HCEC 1CT (cell line): ENCODE measurements around the gene SEPTIN2.

Source experiments
- DNase-seq: peaks from one replicate; pipeline ENCODE4 v3.0.0-alpha.2; 2017

Gene SEPTIN2

DNA sequence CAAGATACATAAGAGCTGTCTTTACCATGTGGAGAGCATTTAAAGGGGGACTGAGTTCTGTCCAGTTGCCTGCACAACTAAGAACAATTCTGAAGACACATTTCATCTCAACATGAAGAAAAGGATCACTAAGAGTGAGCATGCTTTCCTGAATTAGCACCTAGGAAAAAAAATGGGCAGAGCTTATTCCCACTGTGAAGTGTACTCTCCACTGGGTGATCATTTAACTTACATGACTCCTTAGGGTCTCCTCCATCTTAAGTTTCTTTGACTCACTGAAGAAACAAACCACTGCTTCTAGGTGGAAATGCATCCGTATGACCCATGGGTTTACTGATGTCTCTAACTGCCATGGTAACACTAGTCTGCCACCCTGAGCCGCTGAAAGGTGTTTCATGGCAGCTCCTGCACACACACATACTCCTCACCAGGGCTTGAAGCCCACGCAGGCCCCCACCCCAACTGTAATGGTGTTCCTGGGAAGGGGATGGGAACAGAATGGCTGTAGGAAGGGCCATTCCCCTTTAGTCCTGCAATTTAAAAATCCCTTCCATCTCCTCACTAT lies 27.3 kb upstream of the SEPTIN2 start:
- no peak for DNase-seq

DNA sequence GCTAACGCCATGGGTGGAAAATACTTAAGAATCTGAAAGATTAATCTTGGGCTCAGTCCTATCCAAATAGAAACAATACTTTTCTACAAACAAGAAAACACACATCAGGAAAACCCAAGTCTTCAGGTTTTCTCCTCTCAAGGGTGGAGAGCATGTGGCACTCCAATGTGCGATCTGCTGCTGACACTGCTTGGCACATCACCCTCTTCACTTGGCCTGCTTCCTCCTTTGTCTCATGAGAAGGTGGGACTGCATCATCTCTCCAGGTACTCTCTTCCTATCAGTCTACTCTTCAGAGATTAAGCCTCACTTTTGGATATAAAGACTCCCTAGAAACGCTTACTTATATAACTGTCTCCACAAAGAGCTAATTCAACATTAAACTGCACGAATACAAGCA lies 26.7 kb upstream of the SEPTIN2 start:
- DNase-seq = no peak

DNA sequence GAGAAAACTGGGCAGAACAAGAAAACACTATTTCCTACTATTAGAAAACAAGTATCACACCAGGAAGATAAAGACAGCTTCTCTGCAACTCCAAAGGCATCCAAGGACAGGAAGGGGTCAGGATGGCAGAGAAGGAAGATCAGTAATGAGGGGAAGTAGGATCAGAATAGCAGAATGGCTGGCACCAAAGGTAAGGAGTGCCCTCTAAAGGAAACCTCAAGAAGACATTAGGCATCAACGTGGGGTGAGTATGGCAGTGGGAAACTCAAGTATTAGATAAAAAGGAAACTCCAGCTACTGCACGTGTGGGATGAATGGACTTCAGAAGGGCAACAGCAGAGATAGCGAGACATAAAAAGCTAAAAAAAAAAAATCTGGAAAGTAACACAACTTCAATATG lies 26.1 kb upstream of the SEPTIN2 start:
- DNase-seq = no peak

DNA sequence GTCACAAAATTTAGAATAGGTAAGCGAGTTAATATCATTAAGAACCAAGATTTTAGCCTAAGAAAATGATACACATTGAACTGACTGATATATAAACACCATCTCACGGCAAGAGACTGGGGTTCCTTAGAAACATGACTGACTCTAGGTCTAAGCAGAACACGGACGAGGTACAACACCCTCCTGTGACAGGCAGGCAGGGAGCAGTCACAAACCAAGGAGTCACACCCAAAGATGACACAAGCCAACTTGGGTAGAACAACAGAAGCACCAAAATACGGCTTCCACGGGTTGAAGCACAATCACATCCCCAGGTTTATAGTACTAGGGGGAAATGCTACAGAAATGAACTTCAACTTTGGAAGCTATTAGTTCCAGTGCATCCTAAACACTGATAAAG lies 24.6 kb upstream of the SEPTIN2 start:
- no peak for DNase-seq

DNA sequence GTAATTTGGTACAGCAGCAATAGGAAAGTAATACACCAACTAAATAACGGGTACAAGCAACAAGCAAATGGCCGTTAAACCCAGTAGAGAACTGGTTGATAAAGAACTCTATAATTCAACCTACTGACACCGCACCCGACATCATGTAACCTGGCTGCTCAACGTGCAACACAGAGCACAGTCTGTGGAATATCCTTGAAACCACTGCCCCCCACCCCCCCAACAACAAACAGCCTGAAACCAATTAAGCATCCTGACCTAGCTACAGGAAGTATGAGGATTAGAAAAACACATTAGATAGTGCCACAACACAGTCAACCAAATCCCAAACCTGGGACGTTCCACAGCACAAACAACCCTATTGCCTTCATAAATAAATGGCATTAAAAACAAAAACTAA lies 23.7 kb upstream of the SEPTIN2 start:
- no peak for DNase-seq

DNA sequence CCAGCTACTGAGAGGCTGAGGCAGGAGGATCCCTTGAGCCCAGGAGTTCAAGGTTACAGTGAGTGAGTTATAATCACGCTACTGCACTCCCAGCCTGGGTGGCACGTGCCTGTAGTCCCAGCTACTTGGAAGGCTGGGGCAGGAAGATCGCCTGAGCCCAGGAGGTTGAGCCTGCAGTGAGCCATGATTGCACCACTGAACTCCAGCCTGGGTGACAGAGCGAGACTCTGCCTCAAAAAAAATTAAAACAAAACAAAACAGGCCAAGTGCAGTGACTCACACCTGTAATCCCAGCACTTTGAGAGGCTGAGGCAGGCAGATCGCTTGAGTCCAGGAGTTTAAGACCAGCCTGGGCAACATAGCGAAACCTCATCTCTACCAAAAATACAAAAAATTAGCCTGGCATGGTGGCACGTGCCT lies 22.3 kb upstream of the SEPTIN2 start:
- peak; percentile 30 for DNase-seq

DNA sequence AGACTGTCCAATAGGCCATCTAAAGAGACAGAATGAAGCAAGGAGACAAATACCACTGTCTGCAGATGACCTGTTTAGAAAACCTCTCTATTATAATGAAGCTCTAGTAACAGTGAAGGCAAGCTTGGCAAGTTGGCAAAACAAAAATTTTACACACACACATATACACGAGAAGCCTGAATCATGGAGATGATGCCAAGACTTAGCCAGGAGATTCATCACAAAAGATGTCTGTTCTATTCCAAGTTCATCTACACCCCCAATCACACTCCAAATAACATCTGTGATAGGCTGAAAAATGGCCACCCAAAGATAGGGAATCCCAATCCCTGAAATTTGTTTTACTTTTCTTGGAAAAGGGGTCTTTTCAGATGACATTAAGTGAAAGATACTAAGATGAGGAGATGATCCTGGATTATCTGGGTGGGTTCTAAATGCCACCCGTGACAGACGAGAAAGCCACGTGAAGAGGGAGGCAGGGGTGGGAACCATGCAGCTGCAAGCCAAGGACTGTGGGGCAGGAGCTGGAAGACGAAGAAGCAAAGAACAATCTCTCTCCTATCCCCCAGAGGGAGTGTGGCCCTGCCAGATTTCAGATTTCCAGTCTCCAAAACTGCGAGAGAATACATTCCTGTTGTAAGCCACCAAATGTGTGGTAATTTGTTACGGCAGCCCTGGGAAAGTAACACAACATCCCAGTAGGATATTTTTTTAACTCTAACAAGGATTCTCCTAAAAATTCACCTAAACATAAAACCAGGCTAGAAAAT lies 20.2 kb upstream of the SEPTIN2 start:
- no peak for DNase-seq

DNA sequence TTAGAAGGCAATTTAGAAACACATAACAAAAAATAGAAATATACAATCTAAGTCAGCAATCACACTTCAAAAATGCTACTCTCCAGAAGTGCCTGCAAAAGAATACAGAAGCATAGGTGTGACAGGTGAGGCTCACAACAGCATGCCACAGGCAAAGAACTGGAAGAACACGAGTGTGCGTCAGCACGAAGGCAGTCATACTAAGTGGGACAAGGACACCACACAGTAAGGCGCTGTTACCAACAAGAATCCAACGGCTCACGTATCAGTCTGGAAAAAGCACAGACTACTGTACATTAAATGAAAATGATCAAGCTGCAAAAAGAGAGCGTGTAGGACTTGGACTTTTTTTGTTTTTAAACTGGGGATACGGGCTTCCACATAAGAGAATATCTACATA lies 19.0 kb upstream of the SEPTIN2 start:
- no peak for DNase-seq

DNA sequence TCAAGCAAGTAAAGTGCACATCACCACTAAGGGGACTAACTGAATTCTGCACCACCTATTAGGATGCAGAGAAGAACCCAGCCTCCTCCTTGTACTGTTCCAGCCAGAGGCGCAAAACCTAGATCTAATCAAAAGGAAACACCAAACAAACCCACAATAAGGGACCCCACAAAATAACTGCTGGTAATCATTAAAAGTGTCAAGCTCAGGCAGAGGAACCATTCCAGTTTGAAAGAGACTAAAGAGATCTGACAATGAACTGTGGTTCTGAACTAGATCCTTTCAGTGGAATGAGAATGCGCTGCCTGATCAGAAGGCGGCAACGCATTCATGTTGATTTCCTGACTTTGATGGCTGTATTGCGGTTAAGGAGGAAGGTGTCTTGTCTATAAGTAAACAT lies 17.1 kb upstream of the SEPTIN2 start:
- DNase-seq = no peak

DNA sequence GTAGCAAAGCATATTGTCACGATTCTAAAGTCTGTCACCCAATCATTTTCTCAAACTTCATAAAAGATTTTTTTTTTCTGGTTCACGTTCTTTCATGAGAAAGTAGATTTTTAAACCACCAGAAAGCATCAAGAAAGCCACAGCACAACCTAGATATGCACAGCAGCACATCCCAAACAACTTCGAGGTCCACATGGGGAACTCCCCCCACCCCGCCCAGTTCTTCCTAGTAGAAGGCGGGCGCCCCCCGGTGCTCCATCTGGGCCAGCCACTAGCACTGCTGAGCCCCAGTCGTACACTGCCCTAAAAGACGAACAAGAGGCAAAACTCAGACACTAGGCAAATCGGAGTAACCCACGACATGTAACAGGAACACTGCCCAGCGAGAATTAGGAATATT lies 15.7 kb upstream of the SEPTIN2 start:
- no peak for DNase-seq

DNA sequence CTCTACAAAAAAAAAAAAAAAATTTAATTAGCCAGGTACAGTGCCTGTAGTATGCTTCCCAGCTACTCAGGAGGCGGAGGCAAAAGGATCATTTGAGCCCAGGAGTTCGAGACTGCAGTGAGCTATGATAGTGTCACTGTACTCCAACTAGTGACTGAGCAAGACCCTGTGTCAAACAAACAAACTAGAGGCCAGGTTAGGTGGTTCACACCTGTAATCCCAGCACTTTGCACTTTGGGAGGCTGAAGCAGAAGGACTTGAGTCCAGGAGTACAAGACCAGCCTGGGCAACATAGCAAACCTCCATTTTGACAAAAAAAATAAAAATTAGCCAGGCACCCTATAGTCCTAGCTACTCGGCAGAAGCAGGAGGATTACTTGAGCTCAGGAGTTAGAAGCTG lies 13.6 kb upstream of the SEPTIN2 start:
- DNase-seq = no peak

DNA sequence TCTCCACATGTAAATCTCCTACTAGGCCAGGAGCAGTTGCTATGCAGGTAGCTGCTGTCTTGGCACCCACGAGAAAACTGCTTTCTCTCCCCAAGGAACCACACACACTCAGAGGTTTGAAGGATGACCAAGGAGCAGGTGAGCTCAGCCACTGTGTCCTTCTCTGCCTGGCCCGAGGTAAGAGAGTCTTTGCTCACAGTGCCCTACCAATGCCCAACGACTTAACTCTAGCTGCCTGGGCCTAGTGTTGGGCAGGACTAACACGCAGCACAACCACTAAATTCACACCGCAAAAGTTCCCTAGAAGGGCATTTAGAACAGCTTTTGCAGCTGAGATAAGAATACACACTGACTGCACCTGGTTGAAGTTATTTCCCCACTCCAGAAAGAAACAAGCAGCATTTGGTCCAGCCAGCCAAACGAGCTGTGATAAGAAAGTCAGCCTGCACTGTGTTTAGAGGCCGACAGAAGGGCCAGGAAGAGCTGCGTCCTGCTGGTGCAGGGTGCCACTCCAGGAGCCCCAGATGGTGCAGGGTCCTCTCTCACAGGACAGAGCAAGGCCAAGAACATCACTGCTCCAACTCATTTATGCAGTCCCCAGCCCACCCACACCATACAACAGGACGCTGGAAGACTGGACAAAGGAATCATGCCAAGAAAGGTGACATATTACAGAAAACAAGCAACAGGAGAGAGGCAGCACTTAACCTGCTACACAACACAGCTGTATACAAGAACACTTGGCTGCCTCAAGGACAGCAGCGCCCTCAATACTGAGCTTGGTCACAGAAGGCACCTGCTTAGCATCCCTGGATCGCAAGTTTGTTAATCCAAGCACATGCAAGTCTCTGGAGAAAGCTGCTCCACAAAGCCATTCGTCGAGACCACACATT lies 12.7 kb upstream of the SEPTIN2 start:
- DNase-seq = no peak

DNA sequence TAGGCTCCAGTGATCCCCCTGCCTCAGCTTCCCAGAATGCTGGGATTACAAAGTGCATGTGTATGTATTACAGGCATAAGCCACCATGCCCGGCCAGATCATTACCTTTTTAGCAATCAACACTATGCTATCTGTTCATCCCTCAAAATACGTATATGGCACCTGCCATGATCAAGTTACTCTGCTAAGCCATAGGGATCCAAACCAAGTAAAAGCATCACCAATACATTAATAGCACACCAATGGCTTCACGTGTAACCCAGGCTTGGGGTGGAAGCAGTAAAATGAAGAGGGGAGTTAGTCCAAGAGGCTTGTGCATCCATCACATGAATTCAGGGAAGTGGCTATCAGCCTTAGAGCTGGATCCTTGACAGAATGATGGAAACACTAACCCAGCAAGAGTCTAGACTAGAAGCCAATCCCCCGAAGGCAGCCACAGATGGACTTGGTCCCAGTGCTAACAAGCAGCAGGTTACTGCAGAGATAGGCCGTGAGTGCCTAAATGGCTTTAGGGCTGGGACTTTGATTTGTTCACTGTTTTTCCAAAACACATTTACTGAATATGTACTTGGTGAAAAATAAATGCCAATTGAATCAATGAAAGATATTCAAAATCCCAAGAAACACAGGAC lies 11.6 kb upstream of the SEPTIN2 start:
- no peak for DNase-seq

DNA sequence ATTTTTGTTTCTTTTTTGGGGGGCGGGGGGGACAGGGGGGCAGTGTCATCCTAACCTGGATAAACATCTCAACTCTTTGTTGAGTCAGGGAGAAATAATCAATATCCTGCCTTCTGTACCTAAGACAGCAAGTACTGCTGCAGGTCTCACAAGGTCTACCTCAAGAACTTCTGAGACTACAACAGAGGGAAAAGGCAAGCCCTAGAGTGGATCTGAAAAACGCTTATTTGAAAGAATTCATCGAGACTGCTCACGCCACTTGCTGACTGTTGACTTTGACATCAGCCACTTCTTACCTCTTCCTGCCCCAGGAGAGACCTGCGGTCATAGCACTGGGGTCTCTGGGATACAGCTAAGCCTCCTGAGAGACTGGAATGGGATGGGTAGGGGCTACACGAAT lies 8.7 kb upstream of the SEPTIN2 start:
- no peak for DNase-seq

DNA sequence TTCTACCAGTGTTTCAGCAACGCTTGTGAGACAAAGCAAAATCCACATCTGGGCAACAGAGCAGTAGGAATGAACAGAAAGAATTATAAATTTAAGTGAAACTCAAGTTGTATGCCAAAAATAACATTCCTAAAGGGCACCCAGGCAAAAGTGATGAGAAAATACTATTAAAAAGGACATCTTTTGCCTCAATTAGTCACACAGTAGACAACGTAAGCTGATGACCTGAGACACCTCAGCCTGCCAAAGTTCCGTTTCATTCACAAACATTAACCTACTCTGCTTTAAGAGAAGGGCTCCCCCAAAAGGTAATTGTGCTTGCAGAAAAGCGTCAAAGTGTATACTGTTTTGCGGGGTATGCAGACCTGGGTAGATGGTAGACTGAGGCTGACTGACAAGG lies 7.5 kb upstream of the SEPTIN2 start:
- no peak for DNase-seq

DNA sequence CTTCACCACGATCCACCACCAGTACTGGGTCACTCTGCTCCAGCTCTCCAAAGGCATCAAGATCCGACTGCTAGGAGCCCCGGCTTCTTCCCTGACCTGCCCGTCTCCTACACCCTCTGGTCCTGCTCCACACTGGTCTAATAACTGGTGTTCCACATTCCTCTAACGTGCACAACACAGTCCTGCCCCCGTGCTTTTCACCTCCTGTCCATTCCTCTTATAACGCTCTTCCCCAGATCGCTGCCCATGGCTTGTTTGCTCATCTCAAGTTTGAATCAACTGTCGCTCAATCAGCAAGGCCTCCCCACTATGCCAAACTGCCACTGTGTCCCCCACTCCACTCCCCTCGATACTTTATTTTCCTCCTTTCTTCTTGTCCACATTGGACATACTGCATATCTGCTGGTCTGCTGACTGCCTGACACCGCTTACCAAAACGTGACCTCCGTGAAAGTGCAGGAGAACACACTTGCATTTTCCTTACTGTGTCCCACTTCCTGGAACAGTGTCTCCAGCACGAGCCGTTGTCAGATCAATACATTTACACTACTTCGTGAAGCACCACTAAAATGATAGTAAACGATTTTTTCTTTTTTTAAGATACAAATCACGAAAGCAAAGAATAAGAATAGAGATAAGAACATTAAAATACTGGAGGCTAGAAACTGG lies 6.8 kb upstream of the SEPTIN2 start:
- DNase-seq = no peak

DNA sequence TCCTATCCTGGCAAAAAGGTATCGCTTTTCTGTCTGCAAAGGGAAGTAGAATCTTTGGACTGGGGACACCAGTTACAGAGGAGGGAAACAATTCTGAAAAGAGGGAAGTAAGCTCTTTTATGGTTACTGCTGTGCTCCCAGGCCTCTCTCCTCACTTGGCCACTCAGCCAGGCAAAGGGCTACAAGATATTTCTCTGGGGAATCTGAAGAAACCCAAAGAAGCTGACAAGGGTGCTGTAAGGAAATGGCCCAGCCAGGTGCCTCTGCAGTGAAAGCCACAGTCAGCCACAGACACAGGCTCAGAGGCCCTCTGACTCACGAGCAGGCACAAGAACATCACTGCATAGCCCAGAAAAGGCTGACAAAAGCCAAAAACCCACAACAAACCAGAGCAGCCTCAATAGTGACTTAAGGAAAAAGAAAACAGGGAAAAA lies 6.0 kb upstream of the SEPTIN2 start:
- DNase-seq = peak; percentile 43

DNA sequence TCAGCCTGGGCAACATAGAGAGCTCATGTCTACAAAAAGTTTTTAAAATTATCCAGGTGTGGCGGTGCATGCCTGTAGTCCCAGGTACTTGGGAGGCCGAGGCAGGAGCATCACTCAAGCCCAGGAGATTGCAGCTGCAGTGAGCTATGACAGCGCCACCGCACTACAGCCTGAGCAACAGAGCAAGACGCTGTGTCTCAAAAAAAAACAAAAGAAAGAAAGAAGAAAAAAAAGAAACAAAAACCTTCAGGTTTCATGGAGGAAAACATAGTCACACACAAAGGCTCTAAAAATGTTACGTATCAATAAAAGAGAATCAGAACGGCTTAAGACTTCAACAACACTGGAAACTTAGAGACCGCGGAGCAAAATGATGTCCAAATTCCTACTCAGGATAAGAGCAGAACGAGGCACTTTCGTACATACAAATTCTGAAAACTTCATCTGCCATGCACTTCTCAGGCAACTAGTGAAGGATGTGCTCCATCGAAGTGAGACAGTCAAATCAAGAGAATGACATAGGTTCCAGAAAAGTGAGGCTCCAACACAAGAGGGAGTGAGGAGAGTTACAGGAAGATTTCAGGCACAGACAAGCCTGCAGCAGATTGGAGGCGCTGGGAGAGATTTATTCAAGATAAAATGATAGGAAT lies 4.7 kb upstream of the SEPTIN2 start:
- DNase-seq = no peak

DNA sequence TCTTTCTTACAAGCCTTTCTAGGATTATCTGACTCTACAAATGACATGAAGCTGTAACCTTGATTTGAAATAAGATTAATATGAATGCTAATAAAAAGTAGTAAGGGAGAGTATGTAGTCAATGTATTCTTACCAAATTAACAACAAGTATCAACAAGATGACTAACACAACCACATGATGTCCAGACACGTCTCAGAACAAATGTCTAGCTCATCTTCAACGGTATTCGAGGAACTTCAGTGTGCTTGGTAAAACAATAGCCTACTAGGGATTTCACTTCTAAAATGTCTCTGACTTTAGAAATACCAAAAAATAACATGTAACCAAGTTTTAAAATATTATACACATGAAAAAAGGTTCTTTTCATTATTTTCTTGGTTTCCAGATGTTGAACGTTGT lies 3.6 kb upstream of the SEPTIN2 start:
- peak; percentile 65 for DNase-seq

DNA sequence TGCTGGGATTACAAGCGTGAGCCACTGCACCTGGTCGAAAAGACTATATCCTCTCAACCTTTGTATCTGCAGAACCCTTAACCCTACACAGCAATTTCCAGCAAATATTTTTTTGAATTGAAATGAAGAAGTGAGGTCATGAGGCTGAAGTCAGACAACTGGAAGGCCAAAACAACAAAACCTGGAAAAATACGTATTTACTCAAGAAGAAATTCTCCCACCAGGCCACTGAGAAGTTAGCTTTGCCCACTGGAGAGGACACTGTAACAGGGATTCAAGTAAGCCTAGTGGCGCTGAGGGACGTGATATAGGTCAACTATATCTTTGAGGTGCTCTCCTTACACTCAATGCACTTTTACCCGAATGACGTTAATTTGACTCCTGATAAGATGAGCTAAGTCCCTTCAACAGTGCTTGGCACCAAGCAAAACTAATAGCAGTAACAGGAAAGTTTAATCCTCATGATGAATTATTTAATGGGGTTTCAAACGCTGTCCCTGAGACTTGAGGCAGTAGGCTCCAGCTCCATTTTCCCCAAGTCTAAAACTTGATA lies 2.1 kb upstream of the SEPTIN2 start:
- no peak for DNase-seq

DNA sequence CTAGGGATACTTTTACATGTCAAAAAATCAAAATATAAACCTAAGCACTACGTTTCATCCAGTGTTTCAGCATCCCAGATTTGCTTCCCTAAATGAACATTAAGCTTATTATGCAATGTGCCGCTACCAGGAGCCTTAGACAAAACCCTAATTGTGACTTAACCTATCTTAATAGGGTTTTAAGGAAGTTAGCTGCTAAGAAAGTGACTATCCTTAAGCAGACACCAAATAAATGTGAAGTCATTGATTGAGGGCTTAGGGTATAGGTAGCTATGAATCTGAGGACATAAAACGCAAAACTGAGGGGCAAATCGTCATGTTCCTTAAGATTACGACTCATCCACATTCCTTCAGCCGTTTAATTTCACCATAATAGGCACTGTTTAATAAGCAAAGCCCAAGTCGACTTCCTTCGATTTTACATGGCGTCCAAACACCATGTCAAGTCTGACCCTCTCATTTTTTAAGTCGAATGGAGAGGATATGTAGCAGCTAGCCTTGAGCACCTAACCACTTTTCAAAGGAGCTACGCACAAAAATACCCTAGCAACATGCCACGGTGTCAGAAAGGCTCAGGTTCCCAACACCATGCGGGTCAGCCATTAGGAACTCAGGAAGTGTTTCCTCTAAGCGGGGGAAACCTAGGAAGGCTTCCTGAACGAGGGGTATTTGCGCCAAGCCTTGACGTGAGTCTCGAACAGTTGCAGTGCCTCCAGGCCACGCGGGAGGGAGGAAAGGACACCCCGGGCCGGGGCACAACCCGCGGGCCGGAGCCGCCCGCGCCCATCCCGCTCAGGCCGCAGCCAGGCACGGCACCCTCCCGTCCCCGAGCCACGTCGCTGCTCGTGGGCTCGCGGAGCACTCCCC lies 1.3 kb upstream of the SEPTIN2 start:
- peak; percentile 69 for DNase-seq
